ENCODE measurements around the gene ARSB. TPM values are rescaled to one million over a fixed set of nuclear protein-coding genes. Genes with fewer than 3 reads are reported as not detected.

The ARSB gene
- total and polyA plus RNA-seq, 2 experiments from 2014 or later = 30.1 to 43.7 TPM

- 93 to 96% methylated on average over 6 of the region's 6 CpGs for WGBS, 2 experiments (ENCODE audit: low coverage in 1 of 2, low lambda C conversion rate in 2 of 2, missing lambda C conversion rate in 2 of 2)
- H3K4me1 ChIP-seq (ENCODE audit: insufficient read depth) = peaks cover 30% of the 10 kb centered on the region
- TF ChIP-seq EZH2 (IDR thresholded peaks at IDR 0.05; ENCODE audit: insufficient read depth, poor library complexity, severe bottlenecking) = no peak
- no peak for TF ChIP-seq EZH2phosphoT487 (IDR thresholded peaks at IDR 0.05; ENCODE audit: insufficient read depth, low read depth)
- no peak overlapping the region for H3K4me3 ChIP-seq
- H3K4me2 ChIP-seq (ENCODE audit: unreplicated experiment) = no peak overlapping the region
- H3K27ac ChIP-seq = no peak overlapping the region
- no peaks in the 10 kb centered on the region for H3K9me2 ChIP-seq (ENCODE audit: insufficient read depth)
- no peak overlapping the region for H3K9ac ChIP-seq
- no peaks in the 10 kb centered on the region for H3K79me2 ChIP-seq (ENCODE audit: insufficient read depth)
- peaks cover 15% of the 10 kb centered on the region for H3F3A ChIP-seq (ENCODE audit: insufficient read depth)
- no peaks in the 10 kb centered on the region for H4K20me1 ChIP-seq (ENCODE audit: insufficient read depth)
- H3K9me3 ChIP-seq (ENCODE audit: low read depth) = no peaks in the 10 kb centered on the region
- no peak for DNase-seq
- H2AFZ ChIP-seq = 0 out of 2 replicates have a peak overlapping the region, but pooled peaks have one; percentile 5
- no peaks in the 10 kb centered on the region for H3K36me3 ChIP-seq (ENCODE audit: low read depth)
- H3K27me3 ChIP-seq (replicated peaks; ENCODE audit: insufficient read depth) = no peaks in the 10 kb centered on the region
- in situ Hi-C loops (cut with MboI) = loop anchor here (10.0 kb wide), 1 partner anchor 270 kb away; no protein-coding TSS in a partner anchor
Measured at GRCh38 chr5:78804995-78805394, 180.1 kb downstream of the ARSB start.

- Histone ChIP-seq H3K4me1 (ENCODE audit: insufficient read depth) (peaks cover 41% of the 10 kb centered on the region), H3F3A (ENCODE audit: insufficient read depth) (peaks cover 25% of the 10 kb centered on the region), H3K4me2 (ENCODE audit: unreplicated experiment) (no peak overlapping the region), H4K20me1 (ENCODE audit: insufficient read depth) (no peaks in the 10 kb centered on the region), H3K9me3 (ENCODE audit: low read depth) (no peaks in the 10 kb centered on the region), H3K9me2 (ENCODE audit: insufficient read depth) (no peaks in the 10 kb centered on the region), H3K27ac (no peak overlapping the region), H3K27me3 (replicated peaks; ENCODE audit: insufficient read depth) (no peaks in the 10 kb centered on the region), H2AFZ (no peak overlapping the region), H3K9ac (no peak overlapping the region), H3K36me3 (ENCODE audit: low read depth) (no peaks in the 10 kb centered on the region), H3K79me2 (ENCODE audit: insufficient read depth) (no peaks in the 10 kb centered on the region), H3K4me3 (no peak overlapping the region)
- DNase-seq = no peak
- TF ChIP-seq EZH2phosphoT487 (IDR thresholded peaks at IDR 0.05; ENCODE audit: insufficient read depth, low read depth) = no peak
- TF ChIP-seq EZH2 (IDR thresholded peaks at IDR 0.05; ENCODE audit: insufficient read depth, poor library complexity, severe bottlenecking) = no peak
- WGBS, 2 experiments (ENCODE audit: low coverage in 1 of 2, low lambda C conversion rate in 2 of 2, missing lambda C conversion rate in 2 of 2) = 62 to 79% methylated on average over 2 of the region's 2 CpGs
- in situ Hi-C loops (cut with MboI) = loop anchor here (10.0 kb wide), 1 partner anchor 269 kb away; no protein-coding TSS in a partner anchor
Measured at GRCh38 chr5:78803941-78804340, 181.2 kb downstream of the ARSB start.

- Histone ChIP-seq H3F3A (ENCODE audit: insufficient read depth) (peaks cover 30% of the 10 kb centered on the region), H3K27me3 (replicated peaks; ENCODE audit: insufficient read depth) (no peaks in the 10 kb centered on the region), H2AFZ (no peak overlapping the region), H3K36me3 (ENCODE audit: low read depth) (no peaks in the 10 kb centered on the region), H3K4me3 (no peak overlapping the region), H3K9me2 (ENCODE audit: insufficient read depth) (no peaks in the 10 kb centered on the region), H3K4me2 (ENCODE audit: unreplicated experiment) (no peak overlapping the region), H3K9me3 (ENCODE audit: low read depth) (no peaks in the 10 kb centered on the region), H4K20me1 (ENCODE audit: insufficient read depth) (no peaks in the 10 kb centered on the region), H3K9ac (no peak overlapping the region), H3K79me2 (ENCODE audit: insufficient read depth) (no peaks in the 10 kb centered on the region), H3K4me1 (ENCODE audit: insufficient read depth) (peaks cover 42% of the 10 kb centered on the region), H3K27ac (no peak overlapping the region)
- in situ Hi-C loops (cut with MboI) = loop anchor here (10.0 kb wide), 1 partner anchor 269 kb away; no protein-coding TSS in a partner anchor
- DNase-seq = peak; percentile 39
- 39 to 43% methylated on average over 6 of the region's 6 CpGs for WGBS, 2 experiments (ENCODE audit: low coverage in 1 of 2, low lambda C conversion rate in 2 of 2, missing lambda C conversion rate in 2 of 2)
- TF ChIP-seq EZH2 (IDR thresholded peaks at IDR 0.05; ENCODE audit: insufficient read depth, poor library complexity, severe bottlenecking) (no peak), EZH2phosphoT487 (IDR thresholded peaks at IDR 0.05; ENCODE audit: insufficient read depth, low read depth) (no peak)
Measured at GRCh38 chr5:78803353-78803752, 181.8 kb downstream of the ARSB start.

- Histone ChIP-seq H4K20me1 (ENCODE audit: insufficient read depth) (no peaks in the 10 kb centered on the region), H3K4me1 (ENCODE audit: insufficient read depth) (peaks cover 34% of the 10 kb centered on the region), H3K27ac (no peak overlapping the region), H3F3A (ENCODE audit: insufficient read depth) (peaks cover 31% of the 10 kb centered on the region), H3K4me3 (no peak overlapping the region), H3K4me2 (ENCODE audit: unreplicated experiment) (no peak overlapping the region), H2AFZ (no peak overlapping the region), H3K36me3 (ENCODE audit: low read depth) (no peaks in the 10 kb centered on the region), H3K9me2 (ENCODE audit: insufficient read depth) (no peaks in the 10 kb centered on the region), H3K27me3 (replicated peaks; ENCODE audit: insufficient read depth) (no peaks in the 10 kb centered on the region), H3K9me3 (ENCODE audit: low read depth) (no peaks in the 10 kb centered on the region), H3K9ac (no peak overlapping the region), H3K79me2 (ENCODE audit: insufficient read depth) (no peaks in the 10 kb centered on the region)
- no peak for DNase-seq
- WGBS, 2 experiments (ENCODE audit: low coverage in 1 of 2, low lambda C conversion rate in 2 of 2, missing lambda C conversion rate in 2 of 2) = 95 to 97% methylated on average over 8 of the region's 8 CpGs
- in situ Hi-C loops (cut with MboI) = loop anchor here (10.0 kb wide), 1 partner anchor 267 kb away; no protein-coding TSS in a partner anchor
- TF ChIP-seq EZH2 (IDR thresholded peaks at IDR 0.05; ENCODE audit: insufficient read depth, poor library complexity, severe bottlenecking) (no peak), EZH2phosphoT487 (IDR thresholded peaks at IDR 0.05; ENCODE audit: insufficient read depth, low read depth) (no peak)
Measured at GRCh38 chr5:78801413-78801812, 183.7 kb downstream of the ARSB start.
